Adrenal gland (tissue), 5 donors: ENCODE results near the gene ZNF683.

Experiments
- POLR2A ChIP-seq, 2 donors: fragments of 450-650 bp; IDR thresholded peaks; one replicate each; pipeline ENCODE4 v1.6.1; 2017; ENCODE audit warnings: antibody characterized with exemption in 2 of 2, mild to moderate bottlenecking in 2 of 2, moderate library complexity in 1 of 2
- TF ChIP-seq, protein P1 (sequence below), 6 experiments: fragments of 450-650 bp in 4 of 6; fragments of 200-600 bp in 2 of 6; sonication (generic) in 1 of 6; IDR thresholded peaks; 1 replicate in 5 of 6; 2 replicates in 1 of 6; pipeline versions ENCODE4 v1.5.1 to v1.8.0; 2016 to 2021; ENCODE audit warnings: antibody characterized with exemption in 6 of 6, mild to moderate bottlenecking in 2 of 6, moderate library complexity in 1 of 6
- donor health status: DM: no; HTN: no; CAD: no.

DNA sequence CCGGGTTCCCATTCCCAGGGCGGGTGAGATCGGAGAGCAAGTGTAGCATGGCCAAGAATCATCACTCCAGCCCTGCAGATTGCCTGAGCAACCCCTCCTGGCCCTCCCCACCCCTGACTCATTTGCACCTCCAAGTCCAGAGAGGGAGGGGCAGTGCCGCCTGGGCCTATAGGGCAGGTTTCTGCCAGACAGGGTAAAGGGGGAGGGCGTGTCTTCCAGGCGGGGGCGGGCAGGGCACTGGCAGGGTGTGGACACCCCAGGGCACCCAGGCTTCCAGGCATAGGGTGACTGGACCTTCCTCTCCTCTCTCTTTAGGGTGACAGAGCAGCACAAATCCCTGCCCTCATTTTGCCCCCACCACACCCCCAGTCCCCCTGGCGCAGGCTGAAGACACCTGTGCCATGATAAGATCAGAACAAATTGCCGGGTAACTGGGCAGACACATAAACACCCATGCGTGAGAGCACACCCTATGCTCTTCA is 15.4 kb downstream of the ZNF683 start:
- TF ChIP-seq, protein P1, sequence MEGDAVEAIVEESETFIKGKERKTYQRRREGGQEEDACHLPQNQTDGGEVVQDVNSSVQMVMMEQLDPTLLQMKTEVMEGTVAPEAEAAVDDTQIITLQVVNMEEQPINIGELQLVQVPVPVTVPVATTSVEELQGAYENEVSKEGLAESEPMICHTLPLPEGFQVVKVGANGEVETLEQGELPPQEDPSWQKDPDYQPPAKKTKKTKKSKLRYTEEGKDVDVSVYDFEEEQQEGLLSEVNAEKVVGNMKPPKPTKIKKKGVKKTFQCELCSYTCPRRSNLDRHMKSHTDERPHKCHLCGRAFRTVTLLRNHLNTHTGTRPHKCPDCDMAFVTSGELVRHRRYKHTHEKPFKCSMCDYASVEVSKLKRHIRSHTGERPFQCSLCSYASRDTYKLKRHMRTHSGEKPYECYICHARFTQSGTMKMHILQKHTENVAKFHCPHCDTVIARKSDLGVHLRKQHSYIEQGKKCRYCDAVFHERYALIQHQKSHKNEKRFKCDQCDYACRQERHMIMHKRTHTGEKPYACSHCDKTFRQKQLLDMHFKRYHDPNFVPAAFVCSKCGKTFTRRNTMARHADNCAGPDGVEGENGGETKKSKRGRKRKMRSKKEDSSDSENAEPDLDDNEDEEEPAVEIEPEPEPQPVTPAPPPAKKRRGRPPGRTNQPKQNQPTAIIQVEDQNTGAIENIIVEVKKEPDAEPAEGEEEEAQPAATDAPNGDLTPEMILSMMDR (IDR thresholded peaks at IDR 0.05) = no peak
- no peak for TF ChIP-seq POLR2A (IDR thresholded peaks at IDR 0.05)
